ENCODE data around the gene ARRDC3. TPM values are rescaled to one million over a fixed set of nuclear protein-coding genes. Genes with fewer than 3 reads are reported as not detected.
"Not testable (repeated sequence)": the region's sequence is repeated elsewhere in the genome, so short reads cannot be mapped to it uniquely, and the experiment has no call there.

The ARRDC3 gene
- total RNA-seq, 1 donor, result 270 TPM

DNA sequence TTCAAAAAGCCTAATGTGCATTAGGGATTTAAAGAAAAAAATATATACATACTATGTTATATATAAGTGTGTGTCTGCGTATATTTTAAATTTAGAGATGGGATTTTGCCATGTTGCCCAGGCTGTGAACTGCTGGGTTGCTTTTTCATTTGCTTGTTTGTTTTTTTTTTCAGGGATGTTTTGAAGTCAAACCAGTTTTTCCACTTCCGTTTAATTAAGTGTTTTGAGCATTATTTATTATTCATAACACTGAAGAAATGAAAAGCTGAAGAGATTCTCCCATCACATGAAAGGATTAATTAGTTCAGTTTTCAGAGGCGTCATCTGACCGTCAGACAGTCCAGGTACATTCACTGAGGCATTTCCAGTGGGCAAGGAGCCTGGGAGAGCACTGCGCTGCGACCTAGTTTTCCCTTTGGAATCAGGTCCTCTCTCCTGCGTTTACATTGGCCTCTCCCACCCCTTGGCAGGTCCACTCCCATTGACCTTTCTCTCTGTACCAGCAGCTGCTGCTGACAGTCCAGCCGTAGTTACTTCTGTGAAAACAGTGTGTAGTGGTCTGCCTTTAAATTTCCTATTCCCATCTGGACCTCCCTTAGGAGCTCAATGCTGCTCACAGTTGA is 26.0 kb downstream of the ARRDC3 start:
- Histone ChIP-seq H3K4me1 (ENCODE audit: insufficient read depth, low read length) (peaks cover 38% of the 10 kb centered on the region), H3K9me3 (ENCODE audit: low read depth, low read length) (peaks cover 4% of the 10 kb centered on the region), H3K27me3 (ENCODE audit: insufficient read depth, low read length) (no peaks in the 10 kb centered on the region), H3K4me3 (ENCODE audit: low read length) (no peak overlapping the region)

DNA sequence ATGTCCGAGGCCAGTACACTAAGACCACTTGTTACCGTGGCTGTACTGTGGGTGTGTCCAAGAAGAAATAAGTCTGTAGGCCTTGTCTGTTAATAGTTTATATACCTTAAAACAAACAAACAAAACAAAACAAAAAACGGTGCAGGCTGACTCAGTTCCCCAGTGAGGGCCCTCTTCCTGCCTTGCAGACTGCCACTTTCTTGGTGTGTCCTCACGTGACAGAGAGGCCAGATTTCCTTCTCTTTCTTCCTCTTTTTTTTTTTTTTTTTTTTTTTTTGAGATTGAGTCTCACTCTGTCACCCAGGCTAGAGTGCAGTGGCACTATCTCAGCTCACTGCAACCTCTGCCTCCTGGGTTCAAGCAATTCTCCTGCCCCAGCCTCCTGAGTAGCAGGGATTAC is 28.2 kb downstream of the ARRDC3 start:
- H3K9me3 ChIP-seq (ENCODE audit: low read depth, low read length); H3K4me3 ChIP-seq (ENCODE audit: low read length); H3K27me3 ChIP-seq (ENCODE audit: insufficient read depth, low read length): not testable (repeated sequence)
- peaks cover 30% of the 10 kb centered on the region for H3K4me1 ChIP-seq (ENCODE audit: insufficient read depth, low read length)

DNA sequence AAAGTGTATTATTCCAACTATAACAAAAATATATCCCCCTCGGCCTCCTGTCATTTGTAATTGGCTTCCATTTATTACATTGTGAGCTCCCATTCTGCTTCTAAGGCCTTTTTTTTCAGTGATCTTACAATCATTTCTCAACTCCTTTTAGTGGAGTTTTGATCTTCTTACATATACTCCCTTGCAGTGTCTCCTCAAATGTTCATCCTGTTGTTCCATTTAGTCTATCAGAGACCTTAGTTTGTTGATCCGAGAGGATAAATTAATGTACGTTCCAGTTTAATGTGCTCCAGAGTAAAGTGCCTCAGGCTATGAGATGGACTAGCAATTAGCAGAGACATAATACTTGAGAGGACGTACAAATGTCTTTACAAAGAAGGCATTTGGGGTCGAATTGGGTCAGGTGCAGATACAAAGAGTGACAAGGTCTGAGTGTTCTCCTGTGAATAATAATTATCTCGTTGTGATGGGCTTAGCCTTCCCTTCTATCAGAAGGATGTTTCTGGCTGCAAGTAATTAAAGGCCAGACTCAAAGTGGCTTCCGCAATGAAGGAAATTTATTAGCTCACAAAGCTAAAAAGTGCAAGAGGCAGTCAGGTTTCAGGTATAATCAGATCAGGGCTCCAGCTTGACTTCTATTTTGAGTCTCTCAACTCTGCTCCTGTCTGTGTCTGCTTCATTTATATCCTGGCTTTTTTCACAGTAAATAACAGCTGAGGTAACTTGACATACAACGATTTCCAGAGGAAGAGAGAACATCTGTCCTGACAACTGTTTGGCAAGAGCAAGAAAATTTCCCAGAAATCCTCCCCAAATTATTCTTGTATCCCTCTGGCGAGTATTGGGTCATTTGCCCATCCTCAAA is 30.1 kb downstream of the ARRDC3 start:
- Histone ChIP-seq H3K27me3 (ENCODE audit: insufficient read depth, low read length) (no peaks in the 10 kb centered on the region), H3K9me3 (ENCODE audit: low read depth, low read length) (no peaks in the 10 kb centered on the region), H3K4me3 (ENCODE audit: low read length) (no peak overlapping the region), H3K4me1 (ENCODE audit: insufficient read depth, low read length) (peaks cover 27% of the 10 kb centered on the region)

DNA sequence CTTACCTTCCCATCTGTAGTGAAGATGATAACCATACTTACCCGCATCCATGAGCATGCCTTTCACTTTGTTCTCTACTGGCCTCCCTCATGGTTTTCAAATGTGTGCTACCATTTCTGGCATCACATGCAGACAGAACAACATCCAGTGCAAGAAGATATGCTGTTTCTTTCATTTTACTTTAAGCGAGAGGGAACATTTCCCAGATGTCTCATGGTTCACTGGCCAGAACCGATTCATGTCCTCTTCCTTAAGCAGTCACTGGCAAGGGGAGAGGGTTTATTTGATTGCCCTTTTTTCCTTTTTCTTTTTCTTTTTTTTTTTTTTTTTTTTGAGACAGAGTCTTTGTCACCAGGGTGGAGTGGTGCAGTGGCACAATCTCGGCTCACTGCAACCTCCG is 37.7 kb downstream of the ARRDC3 start:
- Histone ChIP-seq H3K9me3 (ENCODE audit: low read depth, low read length) (no peaks in the 10 kb centered on the region), H3K27me3 (ENCODE audit: insufficient read depth, low read length) (no peaks in the 10 kb centered on the region), H3K4me1 (ENCODE audit: insufficient read depth, low read length) (no peaks in the 10 kb centered on the region), H3K4me3 (ENCODE audit: low read length) (no peak overlapping the region)

DNA sequence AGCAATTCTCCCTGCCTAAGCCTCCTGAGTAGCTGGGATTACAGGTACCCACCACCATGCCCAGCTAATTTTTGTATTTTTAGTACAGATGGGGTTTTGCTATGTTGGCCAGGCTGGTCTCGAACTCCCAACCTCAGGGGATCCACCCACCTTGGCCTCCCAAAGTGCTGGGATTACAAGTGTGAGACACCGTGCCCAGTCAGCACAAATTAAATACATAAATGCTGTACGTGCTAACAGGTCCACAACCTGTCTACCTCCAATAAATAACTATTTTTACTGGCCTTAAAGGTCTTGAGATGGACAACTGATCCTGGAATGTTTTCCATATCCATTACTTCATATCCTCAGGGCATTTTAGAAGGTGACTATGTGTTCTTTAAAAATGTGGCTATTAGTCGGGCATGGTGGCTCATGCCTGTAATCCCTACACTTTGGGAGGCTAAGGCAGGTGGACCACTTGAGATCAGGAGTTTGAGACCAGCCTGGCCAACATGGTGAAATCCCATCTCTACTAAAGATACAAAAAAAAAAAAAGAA is 38.4 kb downstream of the ARRDC3 start:
- not testable (repeated sequence) for H3K27me3 ChIP-seq (ENCODE audit: insufficient read depth, low read length); H3K4me3 ChIP-seq (ENCODE audit: low read length); H3K4me1 ChIP-seq (ENCODE audit: insufficient read depth, low read length); H3K9me3 ChIP-seq (ENCODE audit: low read depth, low read length)

DNA sequence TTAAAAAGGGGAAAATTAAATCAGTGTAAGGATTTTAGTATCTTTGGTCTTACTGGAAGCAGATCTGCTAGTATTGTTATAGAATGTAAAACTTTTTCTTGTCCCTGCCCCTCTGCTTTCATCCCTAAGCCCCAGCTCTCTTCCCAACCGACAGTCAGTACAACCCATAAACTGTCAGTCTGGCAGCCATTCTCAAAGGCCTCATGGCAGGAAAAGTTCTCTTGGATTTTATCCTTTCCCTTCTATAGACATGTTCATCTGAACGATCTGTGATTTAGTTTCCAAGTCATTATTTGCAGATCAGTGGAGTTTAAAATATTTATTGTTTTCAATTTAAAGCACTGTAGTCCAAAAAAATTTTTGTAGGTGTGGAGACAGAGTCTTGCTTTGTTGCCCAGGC is 39.2 kb downstream of the ARRDC3 start:
- Histone ChIP-seq H3K4me3 (ENCODE audit: low read length) (no peak overlapping the region), H3K27me3 (ENCODE audit: insufficient read depth, low read length) (no peaks in the 10 kb centered on the region), H3K4me1 (ENCODE audit: insufficient read depth, low read length) (no peaks in the 10 kb centered on the region), H3K9me3 (ENCODE audit: low read depth, low read length) (no peaks in the 10 kb centered on the region)

DNA sequence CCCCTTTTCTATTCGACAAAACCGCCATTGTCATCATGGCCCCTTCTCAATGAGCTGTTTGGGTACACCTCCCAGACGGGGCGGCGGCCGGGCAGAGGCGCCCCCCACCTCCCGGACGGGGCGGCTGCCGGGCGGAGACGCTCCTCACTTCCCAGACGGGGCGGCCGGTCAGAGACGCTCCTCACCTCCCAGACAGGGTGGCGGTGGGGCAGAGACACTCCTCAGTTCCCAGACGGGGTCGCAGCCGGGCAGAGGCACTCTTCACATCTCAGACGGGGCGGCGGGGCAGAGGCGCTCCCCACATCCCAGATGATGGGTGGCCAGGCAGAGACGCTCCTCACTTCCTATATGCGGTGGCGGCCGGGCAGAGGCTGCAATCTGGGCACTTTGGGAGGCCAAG is 40.2 kb downstream of the ARRDC3 start:
- not testable (repeated sequence) for H3K4me1 ChIP-seq (ENCODE audit: insufficient read depth, low read length); H3K27me3 ChIP-seq (ENCODE audit: insufficient read depth, low read length); H3K4me3 ChIP-seq (ENCODE audit: low read length); H3K9me3 ChIP-seq (ENCODE audit: low read depth, low read length)

DNA sequence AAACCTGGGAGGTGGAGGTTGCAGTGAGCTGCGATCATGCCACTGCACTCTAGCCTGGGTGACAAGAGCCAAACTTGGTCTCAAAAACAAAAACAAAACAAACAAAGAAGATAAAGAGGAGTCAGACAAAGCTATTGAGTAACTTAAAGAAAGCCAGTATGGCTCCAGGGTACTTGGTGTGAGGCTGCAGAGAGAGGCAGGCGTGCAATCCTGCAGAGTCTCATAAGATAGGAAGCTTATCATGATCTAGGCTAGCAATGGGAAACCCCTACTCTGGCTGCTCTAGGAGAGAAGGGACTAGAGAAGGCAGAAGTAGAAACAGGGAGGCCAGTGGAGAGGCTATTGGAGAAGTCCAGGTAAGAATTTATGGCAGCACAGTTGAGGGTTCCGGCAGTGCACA is 42.0 kb downstream of the ARRDC3 start:
- no peaks in the 10 kb centered on the region for H3K9me3 ChIP-seq (ENCODE audit: low read depth, low read length)
- H3K4me3 ChIP-seq (ENCODE audit: low read length), result no peak overlapping the region
- H3K4me1 ChIP-seq (ENCODE audit: insufficient read depth, low read length), result no peaks in the 10 kb centered on the region
- H3K27me3 ChIP-seq (ENCODE audit: insufficient read depth, low read length), result no peaks in the 10 kb centered on the region

DNA sequence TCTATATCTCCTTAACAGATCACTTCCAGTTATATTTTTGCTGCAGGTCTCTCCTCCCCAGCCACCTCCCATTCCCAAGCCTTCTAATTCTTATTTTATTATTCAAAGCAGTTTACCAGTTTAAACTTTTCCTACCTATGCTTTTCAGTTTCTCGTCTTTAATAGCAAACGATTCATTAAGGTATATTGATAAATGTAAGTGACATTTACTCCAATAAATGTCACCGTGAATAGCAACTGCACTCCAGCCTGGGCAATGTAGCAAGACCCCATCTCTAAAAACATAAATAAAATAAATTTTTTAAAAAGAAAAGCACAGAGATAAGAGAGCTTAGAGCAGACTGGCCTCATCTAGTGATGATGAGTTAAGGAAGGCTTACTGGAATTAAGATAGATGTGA is 42.6 kb downstream of the ARRDC3 start:
- Histone ChIP-seq H3K27me3 (ENCODE audit: insufficient read depth, low read length) (no peaks in the 10 kb centered on the region), H3K4me1 (ENCODE audit: insufficient read depth, low read length) (no peaks in the 10 kb centered on the region)

DNA sequence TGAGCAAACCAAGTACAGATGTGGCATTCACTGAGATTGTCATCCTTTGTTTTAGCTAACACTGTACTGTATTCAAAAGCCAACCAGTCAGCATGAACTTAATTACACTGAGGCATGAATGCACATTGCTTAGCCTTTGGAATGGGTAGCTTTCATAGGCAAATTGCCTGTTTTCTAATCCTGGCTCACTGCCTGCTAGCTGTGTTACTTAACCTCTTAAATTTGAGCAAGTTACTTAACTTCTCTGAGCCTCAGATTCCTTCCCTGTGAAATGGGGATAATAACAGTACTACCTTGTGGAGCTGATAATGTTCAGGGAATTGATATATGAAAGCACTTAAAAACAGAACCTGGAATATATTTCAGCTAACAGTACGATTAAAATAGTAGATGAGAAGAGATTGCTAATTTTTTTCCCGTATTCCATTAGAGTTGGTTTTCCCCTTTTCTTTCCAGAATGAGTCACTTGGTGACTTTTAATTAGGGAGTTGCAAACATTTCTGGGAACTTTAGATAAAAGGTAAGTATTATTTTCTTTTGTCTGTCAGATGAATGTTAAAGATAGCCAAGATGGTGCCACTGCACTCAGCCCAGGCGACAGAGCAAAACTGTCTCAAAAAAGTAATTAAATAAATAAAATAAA is 43.9 kb downstream of the ARRDC3 start:
- H3K4me1 ChIP-seq (ENCODE audit: insufficient read depth, low read length), result no peaks in the 10 kb centered on the region
- H3K9me3 ChIP-seq (ENCODE audit: low read depth, low read length), result no peaks in the 10 kb centered on the region
- H3K4me3 ChIP-seq (ENCODE audit: low read length), result no peak overlapping the region
- H3K27me3 ChIP-seq (ENCODE audit: insufficient read depth, low read length), result no peaks in the 10 kb centered on the region

More for the DNA sequence above, 42.6 kb downstream of the ARRDC3 start:
- no peaks in the 10 kb centered on the region for H3K9me3 ChIP-seq (ENCODE audit: low read depth, low read length)
- H3K4me3 ChIP-seq (ENCODE audit: low read length), result no peak overlapping the region

DNA sequence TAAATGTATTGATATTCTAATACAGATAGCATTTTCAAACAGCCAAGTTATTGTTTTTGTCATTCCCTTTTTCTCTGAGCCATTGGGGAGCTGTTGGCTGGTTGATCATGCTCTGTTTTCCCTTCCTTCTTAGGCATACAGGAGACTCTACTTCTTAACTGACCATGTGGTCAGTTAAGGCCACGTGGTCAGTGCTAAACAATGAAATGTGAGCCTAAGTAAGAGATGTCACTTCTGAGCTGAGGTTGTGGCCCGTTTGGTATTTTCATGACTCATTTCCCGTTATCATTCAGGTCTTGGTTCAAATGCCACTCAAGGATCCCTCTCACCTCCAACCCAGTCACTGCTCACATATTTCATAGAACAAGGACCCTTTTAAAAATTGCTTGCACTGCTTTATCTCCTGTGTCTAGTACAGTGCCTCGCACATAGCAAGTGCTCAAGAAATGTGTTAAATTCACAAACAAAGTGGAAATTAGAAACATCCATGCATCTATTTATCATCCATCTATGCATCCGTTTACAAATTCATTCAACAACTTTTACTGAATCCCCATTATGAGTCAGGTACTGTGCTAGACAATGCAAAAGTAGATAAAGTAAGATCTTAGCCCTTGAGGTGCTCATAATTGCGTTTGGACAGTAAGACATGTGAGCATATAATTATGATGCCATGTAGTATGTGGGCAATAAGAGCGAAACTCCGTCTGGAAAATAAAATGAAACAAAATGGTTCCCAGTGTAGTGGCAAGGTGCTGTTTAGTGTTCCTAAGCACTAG is 50.7 kb downstream of the ARRDC3 start:
- Histone ChIP-seq H3K4me3 (ENCODE audit: low read length) (no peak overlapping the region), H3K27me3 (ENCODE audit: insufficient read depth, low read length) (no peaks in the 10 kb centered on the region), H3K4me1 (ENCODE audit: insufficient read depth, low read length) (peaks cover 10% of the 10 kb centered on the region), H3K9me3 (ENCODE audit: low read depth, low read length) (no peaks in the 10 kb centered on the region)

DNA sequence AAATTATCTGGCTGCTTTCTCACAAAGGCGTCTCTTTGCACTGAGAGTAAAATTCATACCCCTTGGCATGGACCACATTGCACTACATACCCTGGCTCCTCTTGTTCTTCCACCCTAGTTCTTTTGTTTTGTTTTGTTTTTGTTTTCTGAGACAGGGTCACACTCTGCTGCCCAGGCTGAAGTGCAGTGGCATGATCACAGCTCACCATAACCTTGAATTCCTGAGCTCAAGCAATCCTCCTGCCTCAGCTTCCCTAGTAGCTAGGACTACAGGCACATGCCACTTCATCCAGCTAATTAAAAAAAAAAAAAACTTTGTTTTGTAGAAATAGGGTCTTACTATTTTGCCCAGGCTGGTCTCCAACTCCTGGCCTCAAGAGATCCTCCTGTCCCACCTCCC is 51.4 kb downstream of the ARRDC3 start:
- Histone ChIP-seq H3K9me3 (ENCODE audit: low read depth, low read length) (no peaks in the 10 kb centered on the region), H3K4me3 (ENCODE audit: low read length) (no peak overlapping the region), H3K27me3 (ENCODE audit: insufficient read depth, low read length) (no peaks in the 10 kb centered on the region), H3K4me1 (ENCODE audit: insufficient read depth, low read length) (peaks cover 10% of the 10 kb centered on the region)

DNA sequence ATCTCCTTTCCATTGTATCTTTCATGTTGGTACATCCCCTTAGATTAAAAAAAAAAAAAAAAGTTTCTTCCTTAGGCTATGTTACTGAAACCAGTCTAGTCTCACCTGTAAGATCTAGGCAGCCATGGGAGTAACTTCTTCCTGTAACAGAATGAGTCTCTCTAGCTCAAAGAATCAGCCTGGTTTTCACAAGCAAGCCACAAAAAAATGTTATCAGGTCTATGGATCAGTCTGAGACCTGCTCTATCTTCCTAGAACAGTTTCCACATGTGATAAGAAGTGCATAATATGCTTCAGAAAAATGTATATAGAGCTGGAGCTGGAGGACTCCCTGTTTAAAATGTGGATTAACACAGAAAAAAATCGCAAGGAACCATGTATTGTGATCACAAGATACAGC is 53.8 kb downstream of the ARRDC3 start:
- H3K27me3 ChIP-seq (ENCODE audit: insufficient read depth, low read length), result no peaks in the 10 kb centered on the region
- no peak overlapping the region for H3K4me3 ChIP-seq (ENCODE audit: low read length)
- peaks cover 10% of the 10 kb centered on the region for H3K4me1 ChIP-seq (ENCODE audit: insufficient read depth, low read length)
- H3K9me3 ChIP-seq (ENCODE audit: low read depth, low read length), result no peaks in the 10 kb centered on the region

DNA sequence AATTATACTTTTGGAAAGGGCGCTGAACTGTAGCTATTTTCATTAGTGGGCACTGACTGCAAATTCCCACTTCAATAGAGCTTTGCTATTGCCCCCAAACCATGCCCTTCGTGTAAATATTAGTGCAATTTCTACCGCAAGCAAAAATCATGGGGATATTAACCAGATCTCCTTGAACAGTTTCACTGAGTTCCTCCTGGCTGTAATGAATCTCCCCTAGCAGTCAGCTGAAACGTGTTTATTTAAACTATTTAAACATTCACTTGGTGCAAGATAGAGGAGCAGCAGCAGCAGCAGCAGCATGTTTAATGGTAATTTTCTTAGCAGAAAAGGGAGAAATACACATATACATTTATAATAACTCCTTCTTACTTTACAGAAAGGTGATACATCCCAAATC is 54.4 kb downstream of the ARRDC3 start:
- Histone ChIP-seq H3K4me3 (ENCODE audit: low read length) (no peak overlapping the region), H3K27me3 (ENCODE audit: insufficient read depth, low read length) (no peaks in the 10 kb centered on the region), H3K4me1 (ENCODE audit: insufficient read depth, low read length) (peaks cover 10% of the 10 kb centered on the region), H3K9me3 (ENCODE audit: low read depth, low read length) (no peaks in the 10 kb centered on the region)

DNA sequence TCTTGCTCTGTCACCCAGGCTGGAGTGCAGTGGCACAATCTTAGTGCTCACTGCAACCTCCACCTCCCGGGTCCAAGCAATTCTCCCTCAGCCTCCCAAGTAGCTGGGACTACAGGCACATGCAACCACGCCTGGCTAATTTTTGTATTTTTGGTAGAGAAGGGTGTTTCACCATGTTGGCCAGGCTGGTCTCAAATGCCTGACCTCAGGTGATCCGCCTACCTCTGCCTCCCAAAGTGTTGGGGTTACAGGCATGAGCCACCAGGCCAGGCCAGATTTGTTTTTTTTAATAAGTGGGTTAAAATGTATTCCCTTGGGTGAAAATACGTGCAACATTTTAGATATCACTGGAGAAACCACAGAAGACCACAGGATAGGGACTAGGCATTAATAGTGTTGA is 60.1 kb downstream of the ARRDC3 start:
- not testable (repeated sequence) for H3K9me3 ChIP-seq (ENCODE audit: low read depth, low read length); H3K27me3 ChIP-seq (ENCODE audit: insufficient read depth, low read length); H3K4me1 ChIP-seq (ENCODE audit: insufficient read depth, low read length); H3K4me3 ChIP-seq (ENCODE audit: low read length)
